ENCODE results near the gene PIGQ.

DNA sequence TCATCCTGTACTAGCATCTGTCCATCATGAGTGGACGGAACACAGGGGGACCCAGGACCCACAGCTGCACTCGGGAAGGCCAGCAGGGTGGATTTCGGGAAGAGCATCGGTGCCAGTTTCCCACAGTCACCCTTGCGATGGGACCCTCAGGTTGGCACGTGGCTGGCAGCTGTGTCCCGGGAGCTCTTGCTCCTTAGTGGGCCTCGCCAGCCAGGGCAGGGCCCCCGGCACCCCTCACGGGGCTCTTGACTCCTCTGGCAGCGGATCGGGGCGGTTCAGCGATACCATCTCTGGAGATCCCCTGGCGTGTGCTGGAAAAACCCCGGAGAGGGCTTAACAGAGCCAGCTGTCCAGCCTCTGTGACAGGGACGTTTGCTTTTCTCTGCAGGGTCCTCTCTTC lies 33.0 kb upstream of the PIGQ start:
- TF ChIP-seq TFCP2L1 (CRISPR knock-in tag; IDR thresholded peaks at IDR 0.05) (no peak), KDM1A (IDR thresholded peaks at IDR 0.05; ENCODE audit: low read depth) (no peak), EHMT2 (IDR thresholded peaks at IDR 0.05; ENCODE audit: low read depth) (no peak), HOXA7 (CRISPR knock-in tag; IDR thresholded peaks at IDR 0.05) (no peak), POLR2A (IDR thresholded peaks at IDR 0.05; ENCODE audit: low read length) (no peak), HDAC2 (IDR thresholded peaks at IDR 0.05) (no peak), EP300 (IDR thresholded peaks at IDR 0.05) (no peak)
- TF ChIP-seq, protein P1, sequence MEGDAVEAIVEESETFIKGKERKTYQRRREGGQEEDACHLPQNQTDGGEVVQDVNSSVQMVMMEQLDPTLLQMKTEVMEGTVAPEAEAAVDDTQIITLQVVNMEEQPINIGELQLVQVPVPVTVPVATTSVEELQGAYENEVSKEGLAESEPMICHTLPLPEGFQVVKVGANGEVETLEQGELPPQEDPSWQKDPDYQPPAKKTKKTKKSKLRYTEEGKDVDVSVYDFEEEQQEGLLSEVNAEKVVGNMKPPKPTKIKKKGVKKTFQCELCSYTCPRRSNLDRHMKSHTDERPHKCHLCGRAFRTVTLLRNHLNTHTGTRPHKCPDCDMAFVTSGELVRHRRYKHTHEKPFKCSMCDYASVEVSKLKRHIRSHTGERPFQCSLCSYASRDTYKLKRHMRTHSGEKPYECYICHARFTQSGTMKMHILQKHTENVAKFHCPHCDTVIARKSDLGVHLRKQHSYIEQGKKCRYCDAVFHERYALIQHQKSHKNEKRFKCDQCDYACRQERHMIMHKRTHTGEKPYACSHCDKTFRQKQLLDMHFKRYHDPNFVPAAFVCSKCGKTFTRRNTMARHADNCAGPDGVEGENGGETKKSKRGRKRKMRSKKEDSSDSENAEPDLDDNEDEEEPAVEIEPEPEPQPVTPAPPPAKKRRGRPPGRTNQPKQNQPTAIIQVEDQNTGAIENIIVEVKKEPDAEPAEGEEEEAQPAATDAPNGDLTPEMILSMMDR (IDR thresholded peaks at IDR 0.05), result no peak
- TF ChIP-seq, protein P2, sequence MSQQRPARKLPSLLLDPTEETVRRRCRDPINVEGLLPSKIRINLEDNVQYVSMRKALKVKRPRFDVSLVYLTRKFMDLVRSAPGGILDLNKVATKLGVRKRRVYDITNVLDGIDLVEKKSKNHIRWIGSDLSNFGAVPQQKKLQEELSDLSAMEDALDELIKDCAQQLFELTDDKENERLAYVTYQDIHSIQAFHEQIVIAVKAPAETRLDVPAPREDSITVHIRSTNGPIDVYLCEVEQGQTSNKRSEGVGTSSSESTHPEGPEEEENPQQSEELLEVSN (IDR thresholded peaks at IDR 0.05; ENCODE audit: borderline replicate concordance, low read depth), result no peak
- TF ChIP-seq, protein P3, sequence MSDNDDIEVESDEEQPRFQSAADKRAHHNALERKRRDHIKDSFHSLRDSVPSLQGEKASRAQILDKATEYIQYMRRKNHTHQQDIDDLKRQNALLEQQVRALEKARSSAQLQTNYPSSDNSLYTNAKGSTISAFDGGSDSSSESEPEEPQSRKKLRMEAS (IDR thresholded peaks at IDR 0.05), result no peak
- TF ChIP-seq, protein P4, sequence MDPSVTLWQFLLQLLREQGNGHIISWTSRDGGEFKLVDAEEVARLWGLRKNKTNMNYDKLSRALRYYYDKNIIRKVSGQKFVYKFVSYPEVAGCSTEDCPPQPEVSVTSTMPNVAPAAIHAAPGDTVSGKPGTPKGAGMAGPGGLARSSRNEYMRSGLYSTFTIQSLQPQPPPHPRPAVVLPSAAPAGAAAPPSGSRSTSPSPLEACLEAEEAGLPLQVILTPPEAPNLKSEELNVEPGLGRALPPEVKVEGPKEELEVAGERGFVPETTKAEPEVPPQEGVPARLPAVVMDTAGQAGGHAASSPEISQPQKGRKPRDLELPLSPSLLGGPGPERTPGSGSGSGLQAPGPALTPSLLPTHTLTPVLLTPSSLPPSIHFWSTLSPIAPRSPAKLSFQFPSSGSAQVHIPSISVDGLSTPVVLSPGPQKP (IDR thresholded peaks at IDR 0.05; ENCODE audit: low read depth, low read length), result no peak
